Activated CD8-positive, alpha-beta memory T cell treated with anti-CD3 and anti-CD28 coated beads, Interleukin-2, amount 50 U/mL, for 1 hour (primary cell): ENCODE measurements around the gene GREM2.

Source experiments
- DNase-seq: peaks from one replicate; pipeline ENCODE4 v3.0.0-alpha.2; 2020; ENCODE audit errors: extremely low read depth

The GREM2 gene

GRCh38 chr1:240499012-240499411 lies 112.9 kb downstream of the GREM2 start:
- DNase-seq = no peak

- DNase-seq = no peak
Measured at GRCh38 chr1:240498335-240498734, 113.6 kb downstream of the GREM2 start.

- no peak for DNase-seq
Measured at GRCh38 chr1:240497908-240498307, 114.0 kb downstream of the GREM2 start.

GRCh38 chr1:240496941-240497340 lies 115.0 kb downstream of the GREM2 start:
- no peak for DNase-seq

- DNase-seq = no peak
Measured at GRCh38 chr1:240496356-240496755, 115.6 kb downstream of the GREM2 start.

GRCh38 chr1:240495601-240496000 lies 116.4 kb downstream of the GREM2 start:
- DNase-seq = no peak

- DNase-seq = no peak
Measured at GRCh38 chr1:240492832-240493440, 119.0 kb downstream of the GREM2 start.

- no peak for DNase-seq
Measured at GRCh38 chr1:240491796-240492195, 120.2 kb downstream of the GREM2 start.

GRCh38 chr1:240491156-240491555 lies 120.8 kb downstream of the GREM2 start:
- no peak for DNase-seq

- no peak for DNase-seq
Measured at GRCh38 chr1:240487493-240487892, 124.5 kb downstream of the GREM2 start.

GRCh38 chr1:240486611-240487010 lies 125.3 kb downstream of the GREM2 start:
- DNase-seq = no peak

GRCh38 chr1:240484804-240485443 lies 127.0 kb downstream of the GREM2 start:
- DNase-seq = no peak

GRCh38 chr1:240478536-240478935 lies 133.4 kb downstream of the GREM2 start:
- DNase-seq = no peak

- no peak for DNase-seq
Measured at GRCh38 chr1:240475832-240476231, 136.1 kb downstream of the GREM2 start.

GRCh38 chr1:240474133-240474614 lies 137.8 kb downstream of the GREM2 start:
- DNase-seq = no peak

GRCh38 chr1:240468656-240469055 lies 143.3 kb downstream of the GREM2 start:
- DNase-seq = no peak

GRCh38 chr1:240467895-240468294 lies 144.1 kb downstream of the GREM2 start:
- no peak for DNase-seq

- no peak for DNase-seq
Measured at GRCh38 chr1:240466509-240466908, 145.4 kb downstream of the GREM2 start.

GRCh38 chr1:240465531-240465940 lies 146.4 kb downstream of the GREM2 start:
- DNase-seq = no peak

- no peak for DNase-seq
Measured at GRCh38 chr1:240464099-240464498, 147.9 kb downstream of the GREM2 start.

- DNase-seq = no peak
Measured at GRCh38 chr1:240462766-240463395, 149.1 kb downstream of the GREM2 start.

GRCh38 chr1:240462277-240462676 lies 149.7 kb downstream of the GREM2 start:
- DNase-seq = no peak

GRCh38 chr1:240457203-240457602 lies 154.8 kb downstream of the GREM2 start:
- no peak for DNase-seq
